NCI-H1417 (cell line): ENCODE results near the gene CAPN5.

Experiments used
- DNase-seq, 3 experiments: peaks; one replicate each; lab custom pipeline; 2025; lab: John Stamatoyannopoulos, UW

CAPN5 gene

GRCh38 chr11:77100166-77101042 is 33.6 kb downstream of the CAPN5 start:
- no peak for DNase-seq

- DNase-seq, result no peak
Measured at GRCh38 chr11:77101043-77101537, 34.3 kb downstream of the CAPN5 start.

GRCh38 chr11:77102246-77103210 is 35.8 kb downstream of the CAPN5 start, which contains the start of gene OMP:
Gene OMP, plus strand, starts transcription at chr11:77102840. Its CDS starts 0 bp downstream, at chr11:77102840.
- no peak for DNase-seq

GRCh38 chr11:77103319-77103718 is 36.5 kb downstream of the CAPN5 start:
- DNase-seq, result no peak

- no peak for DNase-seq
Measured at GRCh38 chr11:77104727-77105126, 38.0 kb downstream of the CAPN5 start.

GRCh38 chr11:77106321-77106720 is 39.5 kb downstream of the CAPN5 start:
- DNase-seq, result no peak

GRCh38 chr11:77106759-77107158 is 40.0 kb downstream of the CAPN5 start:
- DNase-seq, result no peak

- DNase-seq, result no peak
Measured at GRCh38 chr11:77107950-77108349, 41.2 kb downstream of the CAPN5 start.

GRCh38 chr11:77108436-77108835 is 41.7 kb downstream of the CAPN5 start:
- no peak for DNase-seq

- peak in 1 of 3 experiments; percentile 31 for DNase-seq
Measured at GRCh38 chr11:77109236-77110019, 42.7 kb downstream of the CAPN5 start.

- DNase-seq, result no peak
Measured at GRCh38 chr11:77110836-77111235, 44.1 kb downstream of the CAPN5 start.

- DNase-seq, result no peak
Measured at GRCh38 chr11:77111277-77111676, 44.5 kb downstream of the CAPN5 start.

- no peak for DNase-seq
Measured at GRCh38 chr11:77111946-77112345, 45.2 kb downstream of the CAPN5 start.

- DNase-seq, result no peak
Measured at GRCh38 chr11:77112641-77113381, 46.0 kb downstream of the CAPN5 start.

GRCh38 chr11:77113382-77114088 is 46.8 kb downstream of the CAPN5 start:
- DNase-seq, result peak in 1 of 3 experiments; percentile 51

- no peak for DNase-seq
Measured at GRCh38 chr11:77114089-77114463, 47.3 kb downstream of the CAPN5 start.

GRCh38 chr11:77115181-77115611 is 48.4 kb downstream of the CAPN5 start:
- DNase-seq, result no peak

- DNase-seq, result no peak
Measured at GRCh38 chr11:77115956-77116355, 49.2 kb downstream of the CAPN5 start.

- DNase-seq, result peak in 2 of 3 experiments; percentile 75 to 92
Measured at GRCh38 chr11:77117492-77117891, 50.7 kb downstream of the CAPN5 start.

GRCh38 chr11:77118086-77118485 is 51.3 kb downstream of the CAPN5 start:
- no peak for DNase-seq
